Fibroblast of lung (primary cell): ENCODE measurements around the gene PPFIA2. TPM values are rescaled to one million over a fixed set of nuclear protein-coding genes. Genes with fewer than 3 reads are reported as not detected.

ENCODE experiments used
- DNase-seq, 2 donors: peaks; one replicate each; pipeline versions ENCODE4 v3.0.0 to v3.0.0-alpha.2; 2010; ENCODE audit warnings: low read depth in 2 of 2
- H2AFZ ChIP-seq: 2 replicates; pipeline ENCODE4 v1.5.1; 2012; ENCODE audit warnings: low read length, control low read depth, inconsistent platforms
- H3K27ac ChIP-seq: 2 replicates; pipeline ENCODE4 v1.5.1; 2011; ENCODE audit warnings: low read length, control low read depth; ENCODE audit not compliant: insufficient read depth
- H3K27me3 ChIP-seq: 2 replicates; pipeline ENCODE4 v1.5.1; 2011; ENCODE audit warnings: mild to moderate bottlenecking, low read length; ENCODE audit not compliant: control insufficient read depth, insufficient read depth
- H3K36me3 ChIP-seq: 2 replicates; pipeline ENCODE4 v1.5.1; 2011; ENCODE audit warnings: low read length; ENCODE audit not compliant: control insufficient read depth, insufficient read depth
- H3K4me1 ChIP-seq: 2 replicates; pipeline ENCODE4 v1.5.1; 2011; ENCODE audit warnings: low read length; ENCODE audit not compliant: control insufficient read depth, insufficient read depth; ENCODE audit errors: extremely low read depth
- H3K4me2 ChIP-seq: 2 replicates; pipeline ENCODE4 v1.5.1; 2011; ENCODE audit warnings: low read length, control low read depth; ENCODE audit not compliant: insufficient read depth; ENCODE audit errors: extremely low read depth
- H3K4me3 ChIP-seq, 4 experiments: fragments of 200-600 bp in 1 of 4; sonication (generic) in 1 of 4; replicated peaks in 1 of 4; 2 replicates each; pipeline ENCODE4 v1.5.1; 2011 to 2016; ENCODE audit warnings: low read length in 4 of 4, low read depth in 3 of 4, mild to moderate bottlenecking in 3 of 4, control low read depth in 2 of 4, inconsistent platforms in 1 of 4, mixed read lengths in 1 of 4; ENCODE audit not compliant: insufficient read depth in 1 of 4; ENCODE audit errors: control extremely low read depth in 1 of 4
- H3K79me2 ChIP-seq: 2 replicates; pipeline ENCODE4 v1.5.1; 2012; ENCODE audit warnings: mild to moderate bottlenecking, low read length, inconsistent platforms; ENCODE audit not compliant: control insufficient read depth, insufficient read depth
- H3K9ac ChIP-seq: 2 replicates; pipeline ENCODE4 v1.5.1; 2011; ENCODE audit warnings: mild to moderate bottlenecking, low read length, control low read depth; ENCODE audit not compliant: insufficient read depth
- H3K9me3 ChIP-seq: 2 replicates; pipeline ENCODE4 v1.5.1; 2012; ENCODE audit warnings: low read depth, low read length; ENCODE audit not compliant: control insufficient read depth, insufficient read depth
- H4K20me1 ChIP-seq: 2 replicates; pipeline ENCODE4 v1.5.1; 2011; ENCODE audit warnings: low read length; ENCODE audit not compliant: control insufficient read depth, insufficient read depth; ENCODE audit errors: extremely low read depth
- EZH2 ChIP-seq: IDR thresholded peaks from 2 replicates; pipeline ENCODE4 v1.5.1; 2012; ENCODE audit warnings: low read length, control low read depth, mild to moderate bottlenecking; ENCODE audit errors: missing control alignments
- polyA plus RNA-seq, 2 donors: library from polyadenylated mRNA; depleted of rRNA in 1 of 2; stranded (reverse) in 1 of 2; unstranded in 1 of 2; fragments of >200 nt; gene quantifications; 2 replicates each; pipeline ENCODE4 v1.2.1, GENCODE V29; 2011 to 2012; ENCODE audit warnings: missing spikeins in 1 of 2
- total RNA-seq: library from RNA; depleted of rRNA; stranded (reverse); fragments of >200 nt; gene quantifications from 2 replicates; pipeline ENCODE4 v1.2.1, GENCODE V29; 2014
- TF ChIP-seq, protein P1 (sequence below), 2 donors: IDR thresholded peaks in 1 of 2; conservative IDR thresholded peaks in 1 of 2; 1 replicate in 1 of 2; 2 replicates in 1 of 2; pipeline ENCODE4 v1.5.1; 2011 to 2012; ENCODE audit warnings: low read length in 2 of 2, control low read depth in 1 of 2, inconsistent platforms in 1 of 2, low read depth in 1 of 2, mild to moderate bottlenecking in 1 of 2

The PPFIA2 gene
- total and polyA plus RNA-seq, 2 donors (not counting 1 experiment from before 2014, with no cell fraction given) = 0.54 to 2.1 TPM

DNA sequence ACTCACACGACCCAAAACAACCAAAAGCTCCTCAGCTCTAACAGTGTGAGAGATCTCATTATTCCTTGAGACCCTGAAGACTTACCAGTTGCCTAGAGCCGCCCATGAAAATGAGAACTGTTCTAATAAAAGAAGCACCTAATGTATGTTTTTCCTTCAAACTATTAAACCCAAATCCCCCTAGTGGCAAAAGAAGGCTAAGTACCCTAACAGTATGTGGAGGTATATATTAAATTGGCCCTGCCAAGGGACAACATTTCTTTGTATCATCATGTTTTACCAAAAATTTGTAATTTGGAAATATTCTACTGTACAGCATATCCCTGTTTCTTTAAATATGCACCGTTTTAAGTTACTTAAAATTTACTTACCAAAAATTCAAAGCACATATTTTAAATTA lies 38.0 kb upstream of the PPFIA2 start:
- H3K27me3 ChIP-seq = no peaks in the 10 kb centered on the region
- no peak overlapping the region for H3K27ac ChIP-seq
- no peak overlapping the region for H3K9ac ChIP-seq
- peak in 1 of 2 donors; percentile 14 for DNase-seq
- no peak overlapping the region for H3K4me3 ChIP-seq
- H2AFZ ChIP-seq = no peak overlapping the region
- H3K79me2 ChIP-seq = no peaks in the 10 kb centered on the region
- H4K20me1 ChIP-seq = no peaks in the 10 kb centered on the region
- no peaks in the 10 kb centered on the region for H3K36me3 ChIP-seq
- H3K4me1 ChIP-seq = no peaks in the 10 kb centered on the region
- H3K4me2 ChIP-seq = no peak overlapping the region
- TF ChIP-seq, protein P1, sequence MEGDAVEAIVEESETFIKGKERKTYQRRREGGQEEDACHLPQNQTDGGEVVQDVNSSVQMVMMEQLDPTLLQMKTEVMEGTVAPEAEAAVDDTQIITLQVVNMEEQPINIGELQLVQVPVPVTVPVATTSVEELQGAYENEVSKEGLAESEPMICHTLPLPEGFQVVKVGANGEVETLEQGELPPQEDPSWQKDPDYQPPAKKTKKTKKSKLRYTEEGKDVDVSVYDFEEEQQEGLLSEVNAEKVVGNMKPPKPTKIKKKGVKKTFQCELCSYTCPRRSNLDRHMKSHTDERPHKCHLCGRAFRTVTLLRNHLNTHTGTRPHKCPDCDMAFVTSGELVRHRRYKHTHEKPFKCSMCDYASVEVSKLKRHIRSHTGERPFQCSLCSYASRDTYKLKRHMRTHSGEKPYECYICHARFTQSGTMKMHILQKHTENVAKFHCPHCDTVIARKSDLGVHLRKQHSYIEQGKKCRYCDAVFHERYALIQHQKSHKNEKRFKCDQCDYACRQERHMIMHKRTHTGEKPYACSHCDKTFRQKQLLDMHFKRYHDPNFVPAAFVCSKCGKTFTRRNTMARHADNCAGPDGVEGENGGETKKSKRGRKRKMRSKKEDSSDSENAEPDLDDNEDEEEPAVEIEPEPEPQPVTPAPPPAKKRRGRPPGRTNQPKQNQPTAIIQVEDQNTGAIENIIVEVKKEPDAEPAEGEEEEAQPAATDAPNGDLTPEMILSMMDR (conservative IDR thresholded peaks at IDR 0.05 in 1 of 2, IDR thresholded peaks at IDR 0.05 in 1 of 2; ENCODE audit: low read depth in 1 of 2, low read length in 2 of 2) = peak in 1 of 2 donors; percentile 49
- no peak for TF ChIP-seq EZH2
- H3K9me3 ChIP-seq = no peaks in the 10 kb centered on the region

DNA sequence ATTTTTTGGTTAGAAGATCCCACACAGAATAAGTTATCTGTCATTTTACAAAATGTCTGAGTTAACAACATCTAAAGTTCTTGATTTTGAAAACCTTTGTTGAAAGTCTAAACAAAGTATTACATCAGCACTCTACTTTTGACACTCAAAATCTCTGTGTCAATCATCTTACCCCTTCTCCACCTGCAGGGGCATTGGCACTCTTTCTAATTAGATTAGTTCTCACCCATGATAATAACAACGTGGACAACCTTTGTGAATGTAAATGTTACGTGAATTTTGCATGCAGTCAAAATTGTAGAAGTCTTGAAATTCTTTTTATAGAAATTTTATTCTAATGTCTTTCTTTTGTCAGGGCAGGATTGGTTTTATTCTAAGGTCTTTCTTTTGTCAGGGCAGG lies 33.5 kb upstream of the PPFIA2 start:
- no peaks in the 10 kb centered on the region for H3K36me3 ChIP-seq
- H4K20me1 ChIP-seq = no peaks in the 10 kb centered on the region
- H3K27ac ChIP-seq = no peak overlapping the region
- no peaks in the 10 kb centered on the region for H3K79me2 ChIP-seq
- H3K27me3 ChIP-seq = no peaks in the 10 kb centered on the region
- no peak overlapping the region for H2AFZ ChIP-seq
- DNase-seq = no peak
- H3K9ac ChIP-seq = no peak overlapping the region
- H3K4me2 ChIP-seq = no peak overlapping the region
- H3K4me3 ChIP-seq = no peak overlapping the region
- no peaks in the 10 kb centered on the region for H3K9me3 ChIP-seq
- no peaks in the 10 kb centered on the region for H3K4me1 ChIP-seq
- TF ChIP-seq, protein P1 (conservative IDR thresholded peaks at IDR 0.05 in 1 of 2, IDR thresholded peaks at IDR 0.05 in 1 of 2; ENCODE audit: low read depth in 1 of 2, low read length in 2 of 2) = no peak
- no peak for TF ChIP-seq EZH2

DNA sequence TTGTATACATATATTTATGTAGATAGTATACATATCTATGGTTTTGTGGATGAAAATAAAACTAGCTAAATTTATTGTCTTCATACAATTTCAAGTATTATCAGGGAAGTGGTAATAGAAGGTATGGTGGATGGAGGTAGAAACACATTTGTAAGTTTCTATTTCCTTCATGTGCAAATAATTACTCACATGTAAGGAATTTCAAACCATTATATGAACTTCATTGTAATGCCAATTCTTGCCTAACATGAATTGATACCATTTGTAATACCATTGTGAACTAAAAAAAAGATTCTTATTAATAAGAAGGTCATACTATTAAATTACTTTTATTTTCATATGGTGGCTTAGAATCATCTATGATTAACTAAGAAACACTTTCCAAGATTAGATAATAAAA lies 20.1 kb upstream of the PPFIA2 start:
- H3K9ac ChIP-seq = no peak overlapping the region

More for the DNA sequence above, 20.1 kb upstream of the PPFIA2 start:
- H3K9me3 ChIP-seq = no peaks in the 10 kb centered on the region
- H2AFZ ChIP-seq = no peak overlapping the region
- no peaks in the 10 kb centered on the region for H3K36me3 ChIP-seq
- no peaks in the 10 kb centered on the region for H3K27me3 ChIP-seq
- H4K20me1 ChIP-seq = no peaks in the 10 kb centered on the region
- no peak overlapping the region for H3K4me2 ChIP-seq
- no peaks in the 10 kb centered on the region for H3K79me2 ChIP-seq
- no peak overlapping the region for H3K27ac ChIP-seq
- TF ChIP-seq, protein P1 (conservative IDR thresholded peaks at IDR 0.05 in 1 of 2, IDR thresholded peaks at IDR 0.05 in 1 of 2; ENCODE audit: low read depth in 1 of 2, low read length in 2 of 2) = no peak
- no peak for TF ChIP-seq EZH2
- H3K4me3 ChIP-seq = no peak overlapping the region
- no peaks in the 10 kb centered on the region for H3K4me1 ChIP-seq
- DNase-seq = peak in 1 of 2 donors; percentile 8
